Embryonic facial prominence (tissue), 1 donor: ENCODE measurements around the gene SH3BGRL2.
"Not testable (repeated sequence)": the region's sequence is repeated elsewhere in the genome, so short reads cannot be mapped to it uniquely, and the experiment has no call there.

Source experiments
- DNase-seq: peaks from one replicate; pipeline ENCODE4 v3.0.0-alpha.2; 2016; ENCODE audit errors: extremely low spot score

Gene SH3BGRL2

DNA sequence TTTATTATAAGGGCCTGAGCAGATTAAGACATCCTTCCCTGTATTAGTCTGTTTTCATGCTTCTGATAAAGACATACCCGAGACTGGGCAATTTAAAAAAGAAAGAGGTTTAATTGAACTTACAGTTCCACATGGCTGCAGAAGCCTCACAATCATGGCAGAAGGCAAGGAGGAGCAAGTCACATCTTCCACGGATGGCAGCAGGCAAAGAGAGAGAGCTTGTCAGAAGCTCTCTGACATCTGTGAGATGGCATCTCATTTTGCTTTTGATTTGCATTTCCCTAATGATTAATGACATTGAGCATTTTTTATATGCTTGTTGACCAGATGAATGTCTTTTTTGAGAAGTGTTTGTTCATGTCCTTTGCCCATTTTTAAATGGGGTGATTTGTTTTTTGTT is 114.2 kb downstream of the SH3BGRL2 start:
- DNase-seq: not testable (repeated sequence)

DNA sequence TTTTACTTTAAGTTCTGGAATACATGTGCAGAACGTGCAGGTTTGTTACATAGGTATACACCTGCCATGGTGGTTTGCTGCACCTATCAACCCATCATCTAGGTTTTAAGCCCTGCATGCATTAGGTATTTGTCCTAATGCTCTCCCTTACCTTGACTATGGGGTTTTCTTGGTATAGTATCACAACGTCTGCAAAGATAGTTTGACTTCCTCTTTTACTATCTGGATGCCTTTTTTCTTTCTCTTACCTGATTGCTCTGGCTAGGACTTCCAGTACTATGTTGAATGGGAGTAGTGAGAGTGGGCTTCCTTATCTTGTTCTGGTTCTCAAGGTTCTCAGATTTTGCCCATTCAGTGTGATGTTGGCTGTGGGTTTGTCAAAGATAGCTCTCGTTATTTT is 115.2 kb downstream of the SH3BGRL2 start:
- not testable (repeated sequence) for DNase-seq

DNA sequence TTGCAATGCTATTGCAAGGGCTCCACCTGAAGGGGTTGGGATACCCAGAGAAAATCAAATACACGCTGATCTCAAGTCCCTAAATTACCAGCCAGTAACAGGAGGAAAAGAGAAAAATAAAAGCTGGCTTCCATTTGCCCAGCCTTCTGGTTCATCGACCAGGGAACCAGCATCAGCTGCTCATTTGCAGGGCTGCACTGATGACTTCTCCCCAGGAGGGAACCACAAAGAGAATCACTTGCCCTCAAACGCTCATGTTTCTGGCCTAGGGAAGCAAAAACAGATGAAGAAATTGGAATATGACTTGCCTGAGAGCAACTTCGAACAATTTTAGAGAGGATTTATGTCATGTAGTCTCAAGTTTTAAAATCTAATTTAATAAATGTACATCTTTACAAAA is 119.7 kb downstream of the SH3BGRL2 start:
- no peak for DNase-seq
